HEK293 (cell line): ENCODE measurements around the gene PTPRO.

Source experiments
- PRDM10 ChIP-seq: fragments of 450-650 bp; formaldehyde crosslinking; IDR thresholded peaks from 2 replicates; pipeline ENCODE4 v1.5.1; 2016; ENCODE audit warnings: missing biosample characterization, missing genetic modification characterization
- SALL2 ChIP-seq: fragments of 450-650 bp; formaldehyde crosslinking; IDR thresholded peaks from 2 replicates; pipeline ENCODE4 v1.5.0; 2017; ENCODE audit warnings: missing biosample characterization, mild to moderate bottlenecking, missing genetic modification characterization, borderline replicate concordance
- ZBTB44 ChIP-seq: fragments of 450-650 bp; IDR thresholded peaks from 2 replicates; pipeline ENCODE4 v1.5.1; 2018; ENCODE audit warnings: missing biosample characterization, mild to moderate bottlenecking, missing genetic modification characterization
- ZNF211 ChIP-seq: fragments of 450-650 bp; formaldehyde crosslinking; IDR thresholded peaks from 2 replicates; pipeline ENCODE4 v1.5.1; 2016; ENCODE audit warnings: low read depth, missing biosample characterization, missing genetic modification characterization
- TF ChIP-seq, protein P1 (sequence below): fragments of 450-650 bp; formaldehyde crosslinking; IDR thresholded peaks from 2 replicates; pipeline ENCODE4 v1.5.1; 2016; ENCODE audit warnings: missing biosample characterization, missing genetic modification characterization
- TF ChIP-seq, protein P2 (sequence below): fragments of 450-650 bp; formaldehyde crosslinking; IDR thresholded peaks from 2 replicates; pipeline ENCODE4 v1.5.1; 2016; ENCODE audit warnings: missing biosample characterization, missing genetic modification characterization, low read depth

GRCh38 chr12:15364221-15365160 lies 42.2 kb downstream of the PTPRO start:
- no peak for TF ChIP-seq PRDM10 (tag by site-specific recombination)
- TF ChIP-seq ZBTB44 (tag by site-specific recombination) = no peak
- TF ChIP-seq, protein P1, sequence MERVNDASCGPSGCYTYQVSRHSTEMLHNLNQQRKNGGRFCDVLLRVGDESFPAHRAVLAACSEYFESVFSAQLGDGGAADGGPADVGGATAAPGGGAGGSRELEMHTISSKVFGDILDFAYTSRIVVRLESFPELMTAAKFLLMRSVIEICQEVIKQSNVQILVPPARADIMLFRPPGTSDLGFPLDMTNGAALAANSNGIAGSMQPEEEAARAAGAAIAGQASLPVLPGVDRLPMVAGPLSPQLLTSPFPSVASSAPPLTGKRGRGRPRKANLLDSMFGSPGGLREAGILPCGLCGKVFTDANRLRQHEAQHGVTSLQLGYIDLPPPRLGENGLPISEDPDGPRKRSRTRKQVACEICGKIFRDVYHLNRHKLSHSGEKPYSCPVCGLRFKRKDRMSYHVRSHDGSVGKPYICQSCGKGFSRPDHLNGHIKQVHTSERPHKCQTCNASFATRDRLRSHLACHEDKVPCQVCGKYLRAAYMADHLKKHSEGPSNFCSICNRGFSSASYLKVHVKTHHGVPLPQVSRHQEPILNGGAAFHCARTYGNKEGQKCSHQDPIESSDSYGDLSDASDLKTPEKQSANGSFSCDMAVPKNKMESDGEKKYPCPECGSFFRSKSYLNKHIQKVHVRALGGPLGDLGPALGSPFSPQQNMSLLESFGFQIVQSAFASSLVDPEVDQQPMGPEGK (tag by site-specific recombination) = no peak
- no peak for TF ChIP-seq ZNF211
- no peak for TF ChIP-seq SALL2
- TF ChIP-seq, protein P2, sequence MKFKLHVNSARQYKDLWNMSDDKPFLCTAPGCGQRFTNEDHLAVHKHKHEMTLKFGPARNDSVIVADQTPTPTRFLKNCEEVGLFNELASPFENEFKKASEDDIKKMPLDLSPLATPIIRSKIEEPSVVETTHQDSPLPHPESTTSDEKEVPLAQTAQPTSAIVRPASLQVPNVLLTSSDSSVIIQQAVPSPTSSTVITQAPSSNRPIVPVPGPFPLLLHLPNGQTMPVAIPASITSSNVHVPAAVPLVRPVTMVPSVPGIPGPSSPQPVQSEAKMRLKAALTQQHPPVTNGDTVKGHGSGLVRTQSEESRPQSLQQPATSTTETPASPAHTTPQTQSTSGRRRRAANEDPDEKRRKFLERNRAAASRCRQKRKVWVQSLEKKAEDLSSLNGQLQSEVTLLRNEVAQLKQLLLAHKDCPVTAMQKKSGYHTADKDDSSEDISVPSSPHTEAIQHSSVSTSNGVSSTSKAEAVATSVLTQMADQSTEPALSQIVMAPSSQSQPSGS (tag by site-specific recombination) = no peak
